Mucosa of stomach (tissue), 1 donor: ENCODE results near the gene KIF11.
"Not testable (repeated sequence)": the region's sequence is repeated elsewhere in the genome, so short reads cannot be mapped to it uniquely, and the experiment has no call there.

ENCODE experiments used
- H3K27me3 ChIP-seq: one replicate; pipeline ENCODE4 v1.7.0; 2013; ENCODE audit warnings: mild to moderate bottlenecking, low read length; ENCODE audit not compliant: control insufficient read depth, insufficient read depth
- H3K36me3 ChIP-seq: one replicate; pipeline ENCODE4 v1.7.0; 2013; ENCODE audit warnings: low read length; ENCODE audit not compliant: control insufficient read depth, insufficient read depth
- H3K4me1 ChIP-seq: one replicate; pipeline ENCODE4 v1.7.0; 2013; ENCODE audit warnings: mild to moderate bottlenecking, low read length; ENCODE audit not compliant: control insufficient read depth, insufficient read depth
- H3K4me3 ChIP-seq: one replicate; pipeline ENCODE4 v1.7.0; 2013; ENCODE audit warnings: low read length
- H3K9ac ChIP-seq: one replicate; pipeline ENCODE4 v1.7.0; 2013; ENCODE audit warnings: mild to moderate bottlenecking, low read length, moderate library complexity
- H3K9me3 ChIP-seq: one replicate; pipeline ENCODE4 v1.7.0; 2013; ENCODE audit warnings: mild to moderate bottlenecking, low read length, moderate library complexity; ENCODE audit not compliant: control insufficient read depth
- donor health status: Pancreatic carcinoma.

The KIF11 gene

DNA sequence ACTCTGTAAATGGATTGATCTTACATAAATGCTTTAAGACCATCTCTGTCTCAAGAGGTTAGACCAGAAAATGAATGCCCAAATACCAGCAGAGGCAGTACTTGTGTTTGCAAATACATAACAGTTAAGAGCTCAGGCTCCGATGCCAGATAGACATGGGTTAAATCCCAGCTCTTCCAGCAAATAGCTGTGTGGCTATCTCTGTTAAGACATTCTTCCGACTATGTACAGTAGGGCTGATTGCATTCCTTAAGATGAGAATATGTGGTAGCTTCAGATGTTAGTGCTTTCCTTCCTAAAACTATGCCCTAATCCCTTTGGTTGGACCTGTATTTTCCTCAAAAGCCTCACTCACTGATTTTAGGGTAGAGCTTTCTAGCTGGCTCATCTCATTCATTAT, 21.3 kb upstream of the KIF11 start:
- Histone ChIP-seq H3K27me3 (no peaks in the 10 kb centered on the region), H3K9ac (no peak overlapping the region), H3K4me3 (no peak overlapping the region), H3K36me3 (no peaks in the 10 kb centered on the region), H3K9me3 (no peaks in the 10 kb centered on the region), H3K4me1 (peaks cover 21% of the 10 kb centered on the region)

DNA sequence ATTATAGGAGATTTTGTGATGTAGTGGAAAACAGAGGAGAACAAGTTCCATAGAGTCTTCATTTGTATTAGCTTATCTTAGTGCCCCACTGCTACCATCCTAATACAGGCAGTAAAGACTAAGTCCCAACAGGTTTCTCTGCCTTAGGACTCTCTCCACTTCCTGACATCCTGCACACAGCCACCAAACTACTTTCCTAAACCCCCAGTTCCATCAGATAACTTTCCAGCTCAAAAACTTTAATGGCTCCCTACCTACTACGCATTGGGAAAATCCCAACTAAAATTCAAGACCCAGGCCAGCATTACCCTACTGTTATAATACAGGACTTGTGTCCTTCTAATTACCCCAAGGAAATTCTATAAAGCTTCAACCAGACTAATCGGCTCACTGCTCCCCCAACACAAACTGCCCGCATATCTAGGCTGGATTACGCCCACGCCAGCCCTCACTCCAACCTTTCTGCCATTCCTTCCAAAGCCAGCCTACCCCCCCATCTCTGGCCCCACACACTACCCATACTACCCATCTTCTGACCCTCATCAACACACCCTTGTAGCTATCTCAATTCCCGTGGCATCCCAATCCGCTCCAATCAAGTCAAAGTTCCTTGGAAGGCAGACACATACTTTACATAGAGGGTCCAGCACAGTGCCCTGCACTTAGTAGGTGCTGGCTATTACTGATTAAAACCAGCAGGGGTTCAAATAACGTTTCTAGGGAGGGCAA, 20.4 kb upstream of the KIF11 start:
- Histone ChIP-seq H3K9me3 (no peaks in the 10 kb centered on the region), H3K4me3 (peak overlapping the region; percentile 78), H3K27me3 (no peaks in the 10 kb centered on the region), H3K4me1 (peaks cover 21% of the 10 kb centered on the region), H3K9ac (peak overlapping the region; percentile 88), H3K36me3 (no peaks in the 10 kb centered on the region)

DNA sequence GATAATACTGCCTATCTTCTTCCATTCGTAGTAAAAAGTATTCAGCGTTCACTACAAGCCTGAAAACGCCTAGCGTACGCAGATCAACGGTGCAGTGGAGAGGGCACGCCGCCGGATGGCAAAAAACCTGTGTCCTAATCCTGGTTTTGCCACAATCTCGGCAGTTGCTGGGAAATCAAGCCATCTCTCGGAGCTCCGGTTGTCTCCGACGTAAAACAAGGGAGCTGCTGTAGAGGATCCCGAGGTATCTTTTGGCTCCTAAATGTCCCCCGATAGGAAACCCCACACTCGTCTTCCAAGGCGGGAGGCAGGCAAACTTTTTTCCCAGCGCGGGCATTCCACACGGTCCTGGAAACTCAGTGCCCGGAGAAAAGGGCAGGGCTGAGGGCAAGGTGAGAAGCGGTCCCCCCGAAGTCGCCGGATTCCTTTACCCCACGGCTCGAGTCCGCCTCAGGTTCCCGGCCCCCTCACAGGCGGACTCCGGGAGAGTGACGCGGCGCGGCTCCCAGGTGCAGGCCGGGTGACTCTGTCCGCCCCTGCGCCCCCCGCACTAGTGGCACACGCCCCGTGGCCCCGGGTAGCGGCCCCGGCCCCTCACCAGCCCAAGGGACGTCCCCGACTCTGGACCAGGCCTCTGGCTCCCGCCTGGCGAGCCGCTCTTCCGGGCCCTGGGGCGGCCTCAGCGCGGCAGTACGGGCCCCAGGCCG, 19.7 kb upstream of the KIF11 start:
- Histone ChIP-seq H3K9me3 (no peaks in the 10 kb centered on the region), H3K36me3 (no peaks in the 10 kb centered on the region), H3K27me3 (no peaks in the 10 kb centered on the region), H3K4me3 (peak overlapping the region; percentile 78), H3K9ac (peak overlapping the region; percentile 88), H3K4me1 (peaks cover 21% of the 10 kb centered on the region)

DNA sequence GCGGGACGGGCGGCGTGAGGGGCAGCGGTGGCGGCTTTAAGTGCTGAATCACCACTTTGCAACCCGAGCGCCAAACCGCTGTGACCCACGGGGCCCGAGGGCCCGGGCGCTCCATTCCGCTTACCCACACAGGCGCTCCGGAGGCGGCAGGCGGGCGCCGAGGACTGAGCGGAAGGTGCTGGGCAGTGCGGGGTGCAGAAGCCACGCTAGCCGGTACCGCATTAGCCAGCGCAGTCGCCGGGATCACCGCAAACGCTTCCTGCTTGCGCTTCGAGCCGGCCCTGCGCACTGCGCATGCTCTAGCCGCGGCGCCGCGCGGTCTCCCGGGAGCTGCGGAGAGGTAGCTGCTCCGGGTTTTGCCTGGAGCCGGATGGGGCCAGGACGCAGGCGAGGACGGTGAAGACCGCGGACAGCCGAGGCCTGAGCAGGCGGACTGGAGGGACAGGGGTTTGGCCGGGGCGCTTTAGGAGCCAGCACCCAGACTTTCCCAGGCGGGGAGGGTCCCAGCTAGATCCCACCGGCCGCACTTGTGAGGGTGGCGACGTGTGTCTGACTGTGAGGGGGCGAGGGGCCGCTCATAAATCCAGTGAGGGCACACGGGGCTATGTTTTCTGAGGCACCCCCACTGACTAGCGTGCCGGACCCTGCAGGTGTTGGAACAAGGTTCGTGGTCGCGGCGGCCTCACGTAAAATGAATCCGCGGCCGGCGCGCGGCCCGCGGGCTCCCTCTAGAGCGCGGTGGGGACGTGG, 19.0 kb upstream of the KIF11 start, which contains the start of gene IDE:
IDE (minus strand) TSS at position 296 of the 750 bp plus-strand sequence; CDS start at position 222, 74 bp downstream.
- H3K9me3 ChIP-seq = no peaks in the 10 kb centered on the region
- H3K4me3 ChIP-seq = peak within 1 kb of the TSS; percentile 78
- peak within 1 kb of the TSS; percentile 88 for H3K9ac ChIP-seq
- H3K27me3 ChIP-seq = no peaks in the 10 kb centered on the region
- peaks cover 21% of the 10 kb centered on the region for H3K4me1 ChIP-seq
- H3K36me3 ChIP-seq = no peaks in the 10 kb centered on the region

DNA sequence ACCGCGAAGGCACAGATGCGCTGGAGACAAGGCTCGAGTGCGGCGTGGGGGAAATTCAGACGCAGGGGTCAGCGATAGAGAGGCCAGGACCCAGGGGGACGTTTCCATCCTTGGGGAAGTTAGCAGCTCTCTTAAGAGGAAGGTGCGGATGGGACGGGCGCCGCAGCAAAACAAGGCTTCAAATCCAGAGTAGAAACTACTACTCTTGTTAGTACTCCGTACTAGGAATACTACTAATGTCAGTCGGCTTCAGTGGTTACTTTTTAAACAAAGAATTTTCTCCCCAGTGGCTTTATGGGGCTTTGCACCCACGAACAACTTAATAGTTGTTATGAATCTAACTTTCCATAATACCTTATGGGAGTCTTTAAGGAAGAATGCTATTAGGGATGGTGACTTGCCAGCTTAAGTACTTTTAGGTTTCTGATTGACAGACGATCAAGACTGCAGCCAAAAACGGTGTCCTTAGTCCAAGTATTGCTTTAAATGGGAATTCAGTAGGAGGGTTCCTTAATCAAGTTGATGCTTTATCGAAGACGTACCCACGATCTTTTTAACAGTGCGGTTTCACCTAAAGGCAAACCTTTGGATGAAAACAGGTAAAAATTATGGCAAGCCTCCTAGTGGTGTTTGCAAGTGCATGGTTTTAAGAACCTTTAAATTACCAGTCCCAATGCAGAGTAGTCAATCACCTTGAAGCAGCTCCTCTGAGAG, 18.2 kb upstream of the KIF11 start:
- peaks cover 21% of the 10 kb centered on the region for H3K4me1 ChIP-seq
- peak overlapping the region; percentile 78 for H3K4me3 ChIP-seq
- no peaks in the 10 kb centered on the region for H3K36me3 ChIP-seq
- peak overlapping the region; percentile 88 for H3K9ac ChIP-seq
- H3K27me3 ChIP-seq = no peaks in the 10 kb centered on the region
- no peaks in the 10 kb centered on the region for H3K9me3 ChIP-seq

DNA sequence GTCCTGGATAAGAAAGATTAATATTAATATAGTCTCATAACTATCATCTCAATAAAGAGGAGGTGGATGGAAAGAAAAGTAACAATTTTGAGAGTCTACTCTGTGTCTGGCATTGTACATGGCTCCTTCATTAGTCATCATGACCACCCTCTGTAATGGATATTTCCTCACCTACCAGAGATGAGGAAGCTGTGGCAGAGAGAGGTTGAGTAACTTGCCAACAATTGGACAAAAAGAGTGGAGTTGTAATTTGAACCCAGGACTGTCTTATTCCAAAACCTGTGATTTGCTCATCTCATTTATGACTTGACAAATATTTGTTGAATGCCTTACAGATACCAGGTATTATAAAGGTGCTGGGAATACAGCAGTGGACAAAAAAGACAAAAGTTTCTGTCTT, 17.0 kb upstream of the KIF11 start:
- H3K36me3 ChIP-seq = no peaks in the 10 kb centered on the region
- H3K4me1 ChIP-seq = peaks cover 21% of the 10 kb centered on the region
- H3K27me3 ChIP-seq = no peaks in the 10 kb centered on the region

DNA sequence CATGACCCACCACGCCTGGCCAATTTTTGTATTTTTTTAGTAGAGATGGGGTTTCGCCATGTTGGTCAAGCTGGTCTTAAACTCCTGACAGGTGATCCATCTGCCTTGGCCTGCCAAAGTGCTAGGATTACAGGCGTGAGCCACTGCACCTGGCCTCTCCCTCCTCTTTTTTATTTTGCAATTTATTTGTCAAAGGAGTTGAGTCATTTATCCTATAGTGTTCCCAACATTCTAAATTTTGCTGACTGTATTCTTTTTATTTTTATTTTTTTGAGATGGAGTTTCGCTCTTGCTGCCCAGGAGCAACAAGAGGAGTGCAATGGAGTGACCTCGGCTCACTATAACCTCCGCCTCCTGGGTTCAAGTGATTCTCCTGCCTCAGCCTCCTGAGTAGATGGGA, 10.6 kb upstream of the KIF11 start:
- H3K4me1 ChIP-seq, H3K27me3 ChIP-seq: not testable (repeated sequence)

More for the DNA sequence above, 17.0 kb upstream of the KIF11 start:
- H3K4me3 ChIP-seq = no peak overlapping the region
- H3K9ac ChIP-seq = no peak overlapping the region
- no peaks in the 10 kb centered on the region for H3K9me3 ChIP-seq

DNA sequence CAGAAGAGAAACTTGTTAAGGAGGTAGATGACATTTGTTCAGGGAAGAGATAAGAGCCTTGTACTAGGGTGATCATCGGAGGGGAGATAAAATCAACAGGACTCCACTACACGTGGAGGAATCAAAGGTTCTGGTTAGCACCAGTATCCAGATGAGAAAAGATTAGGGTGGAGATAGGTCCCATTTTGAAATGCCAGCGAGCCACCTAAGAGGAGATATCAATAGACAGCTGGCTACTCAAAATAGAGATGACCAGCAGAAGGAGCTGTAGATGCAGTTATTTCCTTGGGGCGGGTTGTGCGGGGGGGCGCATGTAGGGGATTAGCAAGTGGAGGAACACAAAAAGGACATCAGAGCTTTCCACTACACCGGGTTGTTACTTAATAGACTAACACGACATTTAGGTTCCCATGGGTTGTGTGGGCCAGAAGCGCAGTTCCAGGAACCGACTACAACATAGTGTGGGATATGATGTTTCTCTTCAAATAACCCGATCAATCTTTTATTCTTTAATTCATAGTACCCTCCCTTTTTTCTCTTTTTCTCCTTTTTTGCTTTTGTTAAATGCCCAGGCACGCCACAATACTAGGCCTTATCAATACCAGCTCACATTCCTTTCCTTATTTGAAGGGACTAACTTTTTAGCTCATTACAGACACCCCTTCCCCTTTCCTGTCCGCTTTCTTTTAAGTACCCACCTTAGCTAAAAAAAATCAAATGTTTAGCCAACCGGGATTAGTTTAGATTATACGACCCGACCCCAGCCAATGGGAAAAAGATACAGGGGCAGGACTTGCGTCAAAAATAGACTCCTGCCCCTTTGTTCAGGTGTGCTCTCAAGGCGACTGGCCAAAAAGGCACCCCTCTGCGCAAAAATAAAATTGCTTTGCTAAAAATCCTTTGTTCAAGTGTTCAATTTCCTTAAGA, 2.0 kb upstream of the KIF11 start:
- H3K9me3 ChIP-seq = no peaks in the 10 kb centered on the region
- no peaks in the 10 kb centered on the region for H3K27me3 ChIP-seq
- H3K4me3 ChIP-seq = peak overlapping the region; percentile 3
- H3K36me3 ChIP-seq = no peaks in the 10 kb centered on the region
- peak overlapping the region; percentile 78 for H3K9ac ChIP-seq
- peaks cover 8% of the 10 kb centered on the region for H3K4me1 ChIP-seq

More for the DNA sequence above, 10.6 kb upstream of the KIF11 start:
- not testable (repeated sequence) for H3K36me3 ChIP-seq, H3K9me3 ChIP-seq, H3K9ac ChIP-seq, H3K4me3 ChIP-seq

DNA sequence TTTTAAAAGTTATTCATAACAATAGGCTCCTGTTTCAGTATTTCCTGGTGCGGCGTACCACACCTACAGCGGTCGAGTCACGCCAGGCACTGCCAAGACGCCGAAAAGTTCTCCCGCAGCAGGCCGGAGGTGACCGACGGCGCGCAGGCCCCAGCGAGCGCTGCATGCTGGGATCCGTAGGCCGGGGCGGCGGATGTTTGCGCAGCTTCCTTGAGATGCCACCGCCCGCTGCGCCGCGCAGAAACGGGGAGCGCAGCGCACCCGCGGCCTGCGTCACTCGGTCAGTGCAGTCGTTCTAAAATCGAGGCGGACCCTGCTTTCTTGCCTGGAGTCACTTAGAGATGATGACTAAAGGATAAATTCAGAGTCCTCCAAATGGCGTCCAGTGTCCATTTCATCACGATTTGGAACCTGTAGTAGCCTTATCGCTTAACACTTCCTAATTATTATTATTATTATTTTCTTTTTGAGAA, 1.3 kb upstream of the KIF11 start:
- H3K9ac ChIP-seq = peak overlapping the region; percentile 78
- no peaks in the 10 kb centered on the region for H3K9me3 ChIP-seq
- H3K4me1 ChIP-seq = peaks cover 8% of the 10 kb centered on the region
- no peaks in the 10 kb centered on the region for H3K36me3 ChIP-seq
- no peaks in the 10 kb centered on the region for H3K27me3 ChIP-seq
- peak overlapping the region; percentile 3 for H3K4me3 ChIP-seq

DNA sequence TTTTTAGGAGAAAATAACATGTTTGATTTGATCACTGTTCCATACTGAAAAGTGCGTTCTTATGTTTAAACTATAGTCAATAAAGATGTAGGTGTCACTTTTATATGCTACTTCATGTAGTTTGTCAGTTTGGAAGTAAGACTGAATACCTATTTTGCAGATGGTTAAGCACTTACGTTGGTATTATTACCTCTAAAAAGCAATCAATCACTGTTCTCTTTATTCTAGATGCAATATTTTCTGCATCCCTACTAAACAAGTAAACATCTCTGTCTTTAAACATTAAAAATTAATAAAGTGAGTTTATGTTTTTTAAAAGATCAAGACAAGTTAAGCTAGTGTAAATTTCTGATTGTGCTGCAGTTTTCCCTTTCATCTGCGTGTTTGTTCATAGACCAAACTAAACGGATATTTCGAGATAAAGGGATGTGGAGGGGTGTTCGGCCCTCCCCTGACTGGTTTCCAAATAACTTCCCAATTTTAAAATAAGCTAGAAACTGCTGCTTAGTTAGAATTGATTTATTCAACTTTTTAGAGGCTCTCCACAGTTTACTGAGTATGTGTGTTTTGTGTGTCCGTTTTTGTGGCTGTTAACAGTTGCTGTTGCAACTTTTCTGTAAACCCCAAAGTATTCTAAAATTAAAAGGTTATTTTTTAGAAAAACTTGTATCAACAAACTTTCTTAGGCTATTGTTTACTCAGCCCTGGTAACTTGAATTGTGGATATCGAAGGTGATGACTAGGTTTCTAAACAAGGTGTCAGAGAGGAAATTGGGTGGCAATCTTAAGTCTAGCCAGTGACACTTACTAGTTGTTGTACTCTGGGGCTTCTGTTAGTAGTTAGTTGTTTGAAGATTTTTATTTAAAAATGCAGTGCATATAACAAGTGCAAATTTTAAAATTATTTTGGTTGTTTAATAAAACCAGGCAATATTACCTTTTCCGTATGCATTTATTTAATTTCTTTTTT, 974 bp downstream of the KIF11 start:
- peaks cover 8% of the 10 kb centered on the region for H3K4me1 ChIP-seq
- no peaks in the 10 kb centered on the region for H3K36me3 ChIP-seq
- H3K27me3 ChIP-seq = no peaks in the 10 kb centered on the region
- peak overlapping the region; percentile 78 for H3K9ac ChIP-seq
- H3K9me3 ChIP-seq = no peaks in the 10 kb centered on the region
- peak overlapping the region; percentile 79 for H3K4me3 ChIP-seq
